ENCODE results near the gene DMXL1. TPM values are rescaled to one million over a fixed set of nuclear protein-coding genes. Genes with fewer than 3 reads are reported as not detected.

The DMXL1 gene
- total RNA-seq, 3 donors from 2014 or later (not counting 1 experiment from before 2014, with no cell fraction given), result 36.7 to 43.0 (median 39.9) TPM

DNA sequence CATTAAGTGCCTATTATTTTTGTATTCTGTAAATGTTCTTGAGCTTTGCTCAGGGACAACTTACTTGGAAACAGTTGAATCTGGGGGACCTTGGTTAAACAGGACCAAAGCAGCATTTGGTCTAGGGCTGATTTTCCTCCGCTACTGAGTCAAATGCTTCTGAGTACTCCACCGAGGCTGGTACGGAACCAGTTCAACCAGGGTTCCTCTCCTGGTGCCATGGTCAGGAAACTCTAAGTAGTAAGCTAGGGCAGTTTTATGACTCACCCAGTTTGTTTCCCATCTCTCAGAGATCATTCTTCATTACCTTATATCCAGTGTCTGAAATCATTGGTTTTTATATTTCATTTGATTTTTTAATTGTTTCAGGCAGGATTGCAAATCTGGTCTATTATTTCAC, 173.0 kb downstream of the DMXL1 start:
- 100% methylated on average over 3 of the region's 3 CpGs for WGBS (ENCODE audit: insufficient coverage)
- no peak for DNase-seq
- Histone ChIP-seq H3K27me3 (ENCODE audit: control insufficient read depth, insufficient read depth, low read length) (no peaks in the 10 kb centered on the region), H3K9me3 (ENCODE audit: control insufficient read depth, insufficient read depth, low read length) (no peaks in the 10 kb centered on the region), H3K27ac (ENCODE audit: low read length) (no peak overlapping the region), H3K36me3 (ENCODE audit: control insufficient read depth, insufficient read depth, low read length) (peaks cover 20% of the 10 kb centered on the region), H3K4me3 (ENCODE audit: low read length) (no peak overlapping the region), H3K4me1 (ENCODE audit: control insufficient read depth, insufficient read depth, low read length) (no peaks in the 10 kb centered on the region)
- Mint-ChIP-seq H3K4me1 (no peaks in the 10 kb centered on the region), H3K4me3 (no peak overlapping the region), H3K27ac (no peak overlapping the region), H3K27me3 (ENCODE audit: low read depth in 2 of 2) (no peaks in the 10 kb centered on the region), H3K9me3 (no peaks in the 10 kb centered on the region), H3K36me3 (no peaks in the 10 kb centered on the region)
- intact Hi-C loops (cut with micrococcal nuclease), result no loop called here
- TF ChIP-seq, protein P1, sequence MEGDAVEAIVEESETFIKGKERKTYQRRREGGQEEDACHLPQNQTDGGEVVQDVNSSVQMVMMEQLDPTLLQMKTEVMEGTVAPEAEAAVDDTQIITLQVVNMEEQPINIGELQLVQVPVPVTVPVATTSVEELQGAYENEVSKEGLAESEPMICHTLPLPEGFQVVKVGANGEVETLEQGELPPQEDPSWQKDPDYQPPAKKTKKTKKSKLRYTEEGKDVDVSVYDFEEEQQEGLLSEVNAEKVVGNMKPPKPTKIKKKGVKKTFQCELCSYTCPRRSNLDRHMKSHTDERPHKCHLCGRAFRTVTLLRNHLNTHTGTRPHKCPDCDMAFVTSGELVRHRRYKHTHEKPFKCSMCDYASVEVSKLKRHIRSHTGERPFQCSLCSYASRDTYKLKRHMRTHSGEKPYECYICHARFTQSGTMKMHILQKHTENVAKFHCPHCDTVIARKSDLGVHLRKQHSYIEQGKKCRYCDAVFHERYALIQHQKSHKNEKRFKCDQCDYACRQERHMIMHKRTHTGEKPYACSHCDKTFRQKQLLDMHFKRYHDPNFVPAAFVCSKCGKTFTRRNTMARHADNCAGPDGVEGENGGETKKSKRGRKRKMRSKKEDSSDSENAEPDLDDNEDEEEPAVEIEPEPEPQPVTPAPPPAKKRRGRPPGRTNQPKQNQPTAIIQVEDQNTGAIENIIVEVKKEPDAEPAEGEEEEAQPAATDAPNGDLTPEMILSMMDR (IDR thresholded peaks at IDR 0.05), result no peak
- no peak for ATAC-seq

DNA sequence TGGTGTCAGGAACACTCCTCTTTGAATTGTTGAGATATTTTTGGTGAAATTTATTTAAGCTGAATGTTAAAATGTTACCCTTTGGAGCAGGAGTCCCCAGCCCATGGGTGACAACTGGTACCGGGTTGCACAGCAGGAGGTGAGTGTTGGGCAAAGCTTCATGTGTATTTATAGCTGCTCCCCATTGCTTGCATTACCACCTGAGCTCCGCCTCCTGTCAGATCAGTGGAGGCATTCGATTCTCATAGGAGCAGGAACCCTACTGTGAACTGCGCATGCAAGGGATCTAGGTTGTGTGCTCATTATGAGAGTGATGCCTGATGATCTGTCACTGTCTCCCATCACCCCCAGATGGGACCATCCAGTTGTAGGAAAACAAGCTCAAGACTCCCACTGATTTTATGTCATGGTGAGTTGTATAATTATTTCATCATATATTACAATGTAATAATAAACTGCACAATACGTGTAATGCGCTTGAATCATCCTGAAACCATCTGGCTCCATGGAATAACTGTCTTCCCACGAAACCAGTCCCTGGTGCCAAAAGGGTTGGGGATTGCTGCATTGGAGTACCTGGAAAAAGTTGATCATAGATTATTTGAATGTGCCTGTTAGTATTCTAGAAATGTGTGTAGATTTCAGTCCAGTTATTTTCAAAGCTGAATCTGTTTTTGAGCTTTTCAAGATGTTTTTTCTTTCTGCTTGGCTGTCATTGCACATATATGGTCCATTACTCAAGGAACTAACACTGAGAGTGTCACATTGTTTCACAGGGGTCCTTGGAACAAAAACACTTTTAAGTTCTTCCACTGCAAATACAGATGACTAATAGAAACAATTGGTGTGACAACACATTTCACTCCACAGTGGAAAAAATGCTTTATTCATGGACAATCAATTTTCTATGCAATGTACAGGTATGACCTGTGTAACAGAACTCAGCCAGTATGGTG, 180.3 kb downstream of the DMXL1 start:
- no peak for ATAC-seq
- Histone ChIP-seq H3K4me3 (ENCODE audit: low read length) (no peak overlapping the region), H3K4me1 (ENCODE audit: control insufficient read depth, insufficient read depth, low read length) (no peaks in the 10 kb centered on the region), H3K27me3 (ENCODE audit: control insufficient read depth, insufficient read depth, low read length) (no peaks in the 10 kb centered on the region), H3K9me3 (ENCODE audit: control insufficient read depth, insufficient read depth, low read length) (no peaks in the 10 kb centered on the region), H3K27ac (ENCODE audit: low read length) (no peak overlapping the region), H3K36me3 (ENCODE audit: control insufficient read depth, insufficient read depth, low read length) (peaks cover 6% of the 10 kb centered on the region)
- no peak overlapping the region for H3K27ac Mint-ChIP-seq
- no peaks in the 10 kb centered on the region for H3K9me3 Mint-ChIP-seq
- TF ChIP-seq, protein P1 (IDR thresholded peaks at IDR 0.05), result no peak
- peaks cover 0 to 3% of the 10 kb centered on the region in 2 donors for H3K4me1 Mint-ChIP-seq
- 94% methylated on average over 6 of the region's 7 CpGs for WGBS (ENCODE audit: insufficient coverage)
- H3K36me3 Mint-ChIP-seq, result no peaks in the 10 kb centered on the region
- H3K4me3 Mint-ChIP-seq, result no peak overlapping the region
- no peak for DNase-seq
- intact Hi-C loops (cut with micrococcal nuclease), result no loop called here
- peaks cover 0 to 2% of the 10 kb centered on the region in 2 donors for H3K27me3 Mint-ChIP-seq (ENCODE audit: low read depth in 2 of 2)

DNA sequence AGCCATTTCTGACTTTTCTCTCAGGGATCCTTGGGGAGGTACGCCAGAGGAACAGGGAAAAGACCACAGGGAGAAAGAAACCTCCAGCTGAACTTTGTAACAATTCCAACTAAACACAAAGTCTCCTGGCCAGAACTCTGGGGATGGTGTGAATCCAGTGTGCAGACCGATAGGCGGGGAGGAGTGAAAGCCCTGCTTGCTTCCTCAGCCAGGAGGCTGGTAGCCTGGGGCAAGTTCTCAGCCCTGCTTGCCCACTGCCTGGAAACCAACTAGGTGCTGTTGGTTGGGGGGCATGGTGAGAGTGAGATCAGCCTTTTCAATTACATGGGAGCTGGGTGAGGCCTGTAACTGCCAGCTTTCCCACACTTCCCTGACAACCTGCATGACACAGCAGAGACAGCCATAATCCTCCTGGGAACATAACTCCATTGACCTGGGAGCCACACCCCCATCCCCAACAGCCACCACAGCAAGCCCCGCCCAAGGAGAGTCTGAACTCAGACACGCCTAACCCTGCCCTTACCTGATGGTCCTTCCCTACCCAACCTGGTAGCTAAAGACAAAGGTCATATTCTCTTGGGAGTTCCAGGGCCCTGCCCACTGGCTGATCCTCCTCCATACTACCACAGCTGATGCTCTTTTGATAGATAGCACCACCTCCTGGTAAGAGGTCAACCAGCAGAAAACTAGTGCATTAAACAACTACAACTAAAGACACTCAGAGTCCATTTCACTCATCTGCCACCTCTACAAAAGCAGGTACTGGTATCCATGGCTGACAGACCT, 184.9 kb downstream of the DMXL1 start:
- TF ChIP-seq, protein P1 (IDR thresholded peaks at IDR 0.05), result no peak
- Mint-ChIP-seq H3K27ac (no peak overlapping the region), H3K27me3 (ENCODE audit: low read depth in 2 of 2) (peaks cover 0 to 4% of the 10 kb centered on the region in 2 donors), H3K9me3 (no peaks in the 10 kb centered on the region), H3K4me1 (peaks cover 0 to 5% of the 10 kb centered on the region in 2 donors), H3K4me3 (no peak overlapping the region), H3K36me3 (no peaks in the 10 kb centered on the region)
- H3K4me1 ChIP-seq (ENCODE audit: control insufficient read depth, insufficient read depth, low read length), result no peaks in the 10 kb centered on the region
- no peak overlapping the region for H3K4me3 ChIP-seq (ENCODE audit: low read length)
- no peaks in the 10 kb centered on the region for H3K36me3 ChIP-seq (ENCODE audit: control insufficient read depth, insufficient read depth, low read length)
- DNase-seq (peak in 1 of 2 donors; percentile 39), ATAC-seq (peak in 2 of 3 donors; percentile 76 to 79)
- H3K9me3 ChIP-seq (ENCODE audit: control insufficient read depth, insufficient read depth, low read length), result no peaks in the 10 kb centered on the region
- no peak overlapping the region for H3K27ac ChIP-seq (ENCODE audit: low read length)
- intact Hi-C loops (cut with micrococcal nuclease), result loop anchor here (1.0 kb wide), 1 partner anchor 267 kb away; the partner anchor contains the start of gene DTWD2
- no peaks in the 10 kb centered on the region for H3K27me3 ChIP-seq (ENCODE audit: control insufficient read depth, insufficient read depth, low read length)
- 96% methylated on average over 5 of the region's 5 CpGs for WGBS (ENCODE audit: insufficient coverage)
